ENCODE data around the gene RESP18. TPM values are rescaled to one million over a fixed set of nuclear protein-coding genes. Genes with fewer than 3 reads are reported as not detected.

RESP18 gene
- total RNA-seq, 1 donor from 2014 or later, result not detected

- peak; percentile 83 for DNase-seq (ENCODE audit: low spot score)
Observed at GRCh38 chr2:219277703-219278654, 54.6 kb downstream of the RESP18 start.

Other genes starting within 250 kb of the RESP18 start
- gene NHEJ1, start 171.9 kb downstream of the RESP18 start, total RNA-seq, result 8.7 TPM
- gene SLC23A3, start 162.7 kb downstream of the RESP18 start, total RNA-seq, result 4.7 TPM
- 81.2 TPM for gene CNPPD1, start 155.8 kb downstream of the RESP18 start, total RNA-seq
- gene RETREG2, start 154.5 kb downstream of the RESP18 start, total RNA-seq, result 116 TPM
- gene ZFAND2B, start 126.0 kb downstream of the RESP18 start, total RNA-seq, result 52.6 TPM
- gene ABCB6, start 113.8 kb downstream of the RESP18 start, total RNA-seq, result 65.8 TPM
- 73.1 TPM for gene ATG9A, start 103.1 kb downstream of the RESP18 start, total RNA-seq
- gene ANKZF1, start 102.9 kb downstream of the RESP18 start, total RNA-seq, result 74.4 TPM
- 22.2 TPM for gene GLB1L, start 87.3 kb downstream of the RESP18 start, total RNA-seq
- gene STK16, start 87.3 kb downstream of the RESP18 start, total RNA-seq, result 27.5 TPM
- not detected for gene TUBA4B, start 79.5 kb downstream of the RESP18 start, total RNA-seq
- 40.6 TPM for gene TUBA4A, start 78.8 kb downstream of the RESP18 start, total RNA-seq
- gene DNAJB2, start 53.4 kb downstream of the RESP18 start, total RNA-seq, result 161 TPM
- 0.60 TPM for gene PTPRN, start 23.3 kb downstream of the RESP18 start, total RNA-seq
- 58.5 TPM for gene DNPEP, start 55.2 kb upstream of the RESP18 start, total RNA-seq
- gene DES, start 85.6 kb upstream of the RESP18 start, total RNA-seq, result 3,602 TPM
- 80.5 TPM for gene SPEG, start 102.1 kb upstream of the RESP18 start, total RNA-seq
- 49.2 TPM for gene GMPPA, start 166.1 kb upstream of the RESP18 start, total RNA-seq
- gene ASIC4, start 181.7 kb upstream of the RESP18 start, total RNA-seq, result not detected
- gene CHPF, start 211.1 kb upstream of the RESP18 start, total RNA-seq, result 103 TPM
- gene TMEM198, start 211.3 kb upstream of the RESP18 start, total RNA-seq, result 4.4 TPM
- gene OBSL1, start 238.8 kb upstream of the RESP18 start, total RNA-seq, result 57.8 TPM
- gene INHA, start 239.6 kb upstream of the RESP18 start, total RNA-seq, result 0.37 TPM